HT1080 (cell line): ENCODE measurements around the gene PMAIP1. TPM values are rescaled to one million over a fixed set of nuclear protein-coding genes. Genes with fewer than 3 reads are reported as not detected.
A peak's percentile ranks its signal among the peaks of the same experiment; 100 is the strongest.
"Not testable (repeated sequence)": the region's sequence is repeated elsewhere in the genome, so short reads cannot be mapped to it uniquely, and the experiment has no call there.

Experiments used
- DNase-seq: peaks from one replicate; pipeline ENCODE4 v3.0.0-alpha.2; 2015; ENCODE audit warnings: low read depth
- total RNA-seq: library from RNA; depleted of rRNA; stranded (reverse); fragments of >200 nt; shearing (Covaris generic); gene quantifications from 2 replicates; pipeline ENCODE4 v1.2.3, GENCODE V29; 2014

Gene PMAIP1
- total RNA-seq, 1 experiment from 2014 or later = 39.8 TPM

GRCh38 chr18:59881728-59882656, 17.8 kb upstream of the PMAIP1 start:
- peak; percentile 83 for DNase-seq

DNA sequence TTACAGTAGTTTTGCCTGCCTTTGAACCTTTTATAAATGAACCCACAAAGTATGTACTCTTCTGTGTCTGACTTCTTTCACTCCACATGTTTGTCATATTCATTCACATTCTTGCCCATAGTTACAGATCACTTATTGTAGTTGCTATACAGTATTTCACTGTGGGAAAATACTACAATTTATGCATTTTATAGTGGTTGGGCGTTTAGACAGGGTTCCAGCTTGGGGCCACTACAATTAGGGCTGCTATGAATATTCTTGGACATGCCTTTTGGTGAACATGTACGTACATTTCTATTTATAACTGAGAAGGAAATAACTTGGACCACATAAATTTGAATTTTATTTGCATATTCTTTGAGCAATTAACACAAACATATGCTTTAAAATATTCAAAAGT, 15.4 kb upstream of the PMAIP1 start:
- DNase-seq = no peak

GRCh38 chr18:59885579-59886163, 14.1 kb upstream of the PMAIP1 start:
- peak; percentile 98 for DNase-seq

- not testable (repeated sequence) for DNase-seq
Observed at GRCh38 chr18:59886399-59886798, 13.4 kb upstream of the PMAIP1 start.

DNA sequence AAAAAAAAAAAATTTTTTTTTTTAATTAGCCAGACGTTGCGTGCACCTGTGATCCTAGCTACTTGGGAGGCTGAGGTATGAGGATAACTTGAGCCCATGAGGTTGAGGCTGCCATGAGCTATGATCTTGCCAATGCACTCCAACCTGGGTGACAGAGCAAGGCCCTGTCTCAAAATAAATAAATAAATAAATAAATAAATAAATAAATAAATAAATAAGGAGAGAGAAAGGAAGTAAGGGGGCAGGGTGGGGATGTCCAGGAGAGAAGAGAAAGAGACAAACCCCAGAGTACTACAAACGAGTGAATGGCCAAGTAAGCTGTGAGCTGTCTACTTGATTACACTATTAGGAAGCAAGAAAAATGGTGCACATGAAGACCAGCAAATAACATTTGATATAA, 7.7 kb upstream of the PMAIP1 start:
- no peak for DNase-seq

DNA sequence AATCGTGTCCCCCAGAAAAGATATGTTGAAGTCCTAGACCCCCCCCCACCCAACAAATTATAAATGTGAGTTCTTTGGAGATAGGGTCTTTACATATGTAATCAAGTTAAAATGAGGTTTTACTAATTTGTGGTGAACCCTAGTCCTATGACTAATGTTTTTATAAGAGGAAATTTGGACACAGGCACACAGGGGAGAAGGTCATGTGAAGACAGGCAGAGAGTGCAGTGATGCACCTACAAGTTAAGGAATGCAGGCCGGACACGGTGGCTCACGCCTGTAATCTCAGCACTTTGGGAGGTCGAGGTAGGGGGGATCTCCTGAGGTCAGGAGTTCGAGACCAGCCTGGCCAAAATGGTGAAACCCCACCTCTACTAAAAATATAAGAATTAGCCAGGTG, 5.8 kb upstream of the PMAIP1 start:
- no peak for DNase-seq

DNA sequence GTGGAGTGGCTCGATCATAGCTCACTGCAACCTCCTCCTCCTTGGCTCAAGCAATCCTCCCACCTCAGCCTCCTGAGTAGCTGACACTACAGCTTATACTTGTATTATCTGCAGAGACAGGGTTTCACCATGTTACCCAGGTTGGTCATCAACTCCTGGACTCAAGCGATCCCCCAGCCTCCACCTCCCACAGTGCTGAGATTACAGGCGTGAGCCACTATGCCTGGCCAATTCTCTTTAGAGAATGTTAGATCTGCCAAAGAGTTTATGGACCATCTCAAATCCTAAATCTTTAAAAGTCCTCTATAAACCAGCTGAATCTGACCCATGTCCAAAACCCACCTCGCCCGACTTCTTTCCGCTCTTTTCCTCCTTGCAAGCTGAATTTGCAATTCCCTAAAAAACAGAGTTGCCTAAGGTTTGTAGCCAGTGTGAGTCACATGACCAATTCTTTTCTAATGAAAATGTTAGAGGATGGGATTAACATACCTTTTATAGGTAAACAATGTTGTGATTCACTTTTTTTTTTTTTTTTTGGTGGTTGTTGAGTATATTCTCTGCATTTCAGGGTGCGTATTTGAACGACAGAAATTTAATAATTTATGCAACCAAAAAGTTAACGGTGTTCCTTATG, 2.4 kb upstream of the PMAIP1 start:
- no peak for DNase-seq

GRCh38 chr18:59898093-59898492, 1.7 kb upstream of the PMAIP1 start:
- DNase-seq = no peak

DNA sequence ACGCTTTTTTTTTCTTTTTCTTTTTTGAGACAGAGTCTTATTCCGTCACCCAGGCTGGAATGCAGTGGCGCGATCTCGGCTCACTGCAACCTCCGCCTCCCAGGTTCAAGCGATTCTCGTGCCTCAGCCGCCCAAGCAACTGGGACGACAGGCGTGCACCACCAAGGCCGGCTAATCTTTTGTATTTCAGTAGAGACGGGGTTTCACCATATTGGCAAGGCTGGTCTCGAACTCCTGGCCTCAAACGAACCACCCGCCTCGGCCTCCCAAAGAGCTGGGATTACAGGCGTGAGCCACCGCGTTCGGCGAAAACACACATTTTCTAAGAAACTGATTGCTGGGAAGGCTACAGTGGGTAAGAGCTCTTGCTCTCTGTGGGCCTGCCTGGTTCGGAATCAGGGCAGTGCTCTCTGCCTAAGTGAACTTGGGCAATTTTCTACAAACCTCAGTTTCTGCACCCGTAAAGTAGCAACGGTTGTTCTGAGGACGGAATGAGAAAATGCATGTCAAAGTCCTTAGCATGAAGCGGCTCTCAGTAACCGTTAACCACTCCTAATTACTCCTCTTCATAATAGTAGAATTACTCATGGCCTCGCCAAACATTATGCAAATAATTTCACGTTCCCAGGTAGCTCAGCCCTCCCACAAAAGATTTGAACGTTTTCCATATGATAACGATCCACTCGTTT, 1.0 kb upstream of the PMAIP1 start:
- no peak for DNase-seq

- DNase-seq = peak; percentile 82
Observed at GRCh38 chr18:59900222-59901128, 679 bp downstream of the PMAIP1 start.

DNA sequence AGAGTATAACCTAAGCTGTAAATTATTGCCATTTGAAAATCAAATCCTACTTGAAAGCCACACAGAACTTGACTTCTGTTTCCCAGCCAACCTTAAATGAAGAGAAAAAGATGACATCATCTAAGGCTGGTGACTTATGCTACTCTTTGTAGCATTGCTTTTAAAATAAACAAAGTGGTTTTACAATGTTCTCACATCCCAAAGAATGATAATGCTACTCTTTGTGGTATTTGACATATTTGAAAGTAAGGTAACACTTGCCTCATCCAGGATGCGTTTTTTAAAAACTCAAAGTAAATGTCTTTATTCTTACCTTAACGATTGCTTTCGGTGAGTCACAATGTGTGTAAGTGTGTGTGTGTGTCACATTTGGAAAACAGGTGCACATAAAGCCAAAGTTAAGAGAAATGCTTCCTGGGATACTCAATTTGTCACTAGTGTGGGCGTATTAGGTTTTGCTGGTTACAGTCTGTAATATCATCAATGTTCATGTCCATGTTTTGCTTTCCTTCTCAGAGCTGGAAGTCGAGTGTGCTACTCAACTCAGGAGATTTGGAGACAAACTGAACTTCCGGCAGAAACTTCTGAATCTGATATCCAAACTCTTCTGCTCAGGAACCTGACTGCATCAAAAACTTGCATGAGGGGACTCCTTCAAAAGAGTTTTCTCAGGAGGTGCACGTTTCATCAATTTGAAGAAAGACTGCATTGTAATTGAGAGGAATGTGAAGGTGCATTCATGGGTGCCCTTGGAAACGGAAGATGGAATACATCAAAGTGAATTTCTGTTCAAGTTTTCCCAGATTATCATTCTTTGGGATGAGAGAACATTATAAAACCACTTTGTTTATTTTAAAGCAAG, 2.6 kb downstream of the PMAIP1 start:
- DNase-seq = peak; percentile 72

- no peak for DNase-seq
Observed at GRCh38 chr18:59902993-59903610, 3.3 kb downstream of the PMAIP1 start.

DNA sequence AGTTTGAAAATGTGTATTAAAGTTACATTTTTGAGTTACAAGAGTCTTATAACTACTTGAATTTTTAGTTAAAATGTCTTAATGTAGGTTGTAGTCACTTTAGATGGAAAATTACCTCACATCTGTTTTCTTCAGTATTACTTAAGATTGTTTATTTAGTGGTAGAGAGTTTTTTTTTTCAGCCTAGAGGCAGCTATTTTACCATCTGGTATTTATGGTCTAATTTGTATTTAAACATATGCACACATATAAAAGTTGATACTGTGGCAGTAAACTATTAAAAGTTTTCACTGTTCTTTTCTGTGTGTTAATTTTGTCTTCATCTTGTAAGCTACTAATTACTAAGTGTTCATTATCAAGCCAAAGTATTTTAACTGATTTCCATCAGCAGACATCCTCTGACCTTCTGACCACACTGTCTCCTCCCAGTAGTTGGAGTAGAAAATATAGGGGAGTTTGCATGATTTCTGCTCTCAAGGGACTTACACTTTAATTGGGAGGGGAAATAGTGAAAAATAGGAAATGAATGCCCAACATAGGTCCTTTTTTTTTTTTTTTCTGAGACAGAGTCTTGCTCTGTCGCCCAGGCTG, 4.3 kb downstream of the PMAIP1 start:
- no peak for DNase-seq

DNA sequence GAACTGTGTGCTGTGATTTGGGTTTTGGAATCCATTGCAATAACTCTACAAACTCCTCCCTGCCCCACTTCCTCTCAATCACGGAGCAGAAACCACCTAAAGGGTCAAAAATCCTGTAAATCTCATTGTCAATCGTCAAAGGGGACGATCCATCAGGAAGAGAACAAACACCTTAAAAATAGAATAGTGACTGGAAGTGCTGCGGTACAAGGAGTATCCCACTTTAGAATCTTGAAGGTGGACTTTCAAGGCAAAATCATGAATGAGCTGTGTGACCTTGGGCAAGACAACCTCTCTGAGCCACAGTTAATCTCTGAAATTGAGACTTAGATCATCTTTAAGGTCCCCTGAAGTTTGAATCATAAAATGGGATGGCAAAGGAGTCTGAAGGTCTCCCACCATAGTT, 5.9 kb downstream of the PMAIP1 start:
- no peak for DNase-seq

DNA sequence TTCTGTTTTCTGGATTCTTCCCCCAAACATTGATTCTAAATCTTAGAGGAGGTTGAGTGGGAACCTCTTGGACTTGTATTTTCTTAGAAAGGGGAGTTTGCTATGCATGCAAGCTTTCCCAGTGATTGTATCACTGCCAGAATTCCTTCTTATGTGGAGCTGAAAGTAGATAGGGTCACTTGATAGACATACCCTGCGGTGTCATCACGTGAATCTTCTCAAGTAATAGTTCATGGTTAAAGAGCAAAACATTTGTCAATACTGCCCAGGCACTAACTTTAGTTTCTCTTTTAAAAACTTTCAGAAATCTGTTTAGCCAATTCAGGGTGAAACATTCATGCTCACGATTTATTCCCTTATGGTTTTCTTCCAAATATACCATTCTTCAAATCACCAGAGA, 6.4 kb downstream of the PMAIP1 start:
- DNase-seq = no peak

DNA sequence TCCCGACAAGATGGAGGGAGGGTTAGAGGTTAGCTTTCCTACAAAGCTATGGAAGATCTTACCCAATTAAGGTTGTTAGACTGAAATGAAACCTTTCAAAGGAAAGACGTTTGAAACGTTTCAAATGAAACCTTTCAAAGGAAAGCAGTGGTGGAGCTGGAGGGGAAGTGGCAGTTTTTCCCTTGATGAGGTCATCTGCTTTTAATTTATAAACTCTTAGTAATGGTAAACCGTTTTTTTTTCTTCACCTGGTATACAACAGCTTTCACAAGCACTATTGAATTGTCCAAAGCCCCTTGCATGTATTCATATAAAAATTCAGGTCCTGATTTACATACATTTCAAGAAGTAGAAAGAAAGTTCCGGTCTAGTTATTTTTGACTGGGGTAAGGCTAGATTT, 7.4 kb downstream of the PMAIP1 start:
- DNase-seq = no peak

GRCh38 chr18:59907660-59908059, 7.9 kb downstream of the PMAIP1 start:
- DNase-seq = no peak

GRCh38 chr18:59908799-59909198, 9.0 kb downstream of the PMAIP1 start:
- peak; percentile 64 for DNase-seq
